Measurements from ENCODE around the gene TASOR2.

TASOR2 gene

GRCh38 chr10:5645944-5646617 is 38.6 kb upstream of the TASOR2 start:
- H3K36me3 ChIP-seq (ENCODE audit: low read depth): peaks cover 18% of the 10 kb centered on the region; the same call in 1 of the 2 replicates
- ATAC-seq (ENCODE audit: low read depth) (no peak), DNase-seq (ENCODE audit: low spot score) (no peak)
- H3K4me1 ChIP-seq (ENCODE audit: insufficient read depth, poor library complexity, severe bottlenecking): no peaks in the 10 kb centered on the region
- H3K4me3 ChIP-seq (ENCODE audit: severe bottlenecking): no peak overlapping the region
- TF ChIP-seq, protein P1, sequence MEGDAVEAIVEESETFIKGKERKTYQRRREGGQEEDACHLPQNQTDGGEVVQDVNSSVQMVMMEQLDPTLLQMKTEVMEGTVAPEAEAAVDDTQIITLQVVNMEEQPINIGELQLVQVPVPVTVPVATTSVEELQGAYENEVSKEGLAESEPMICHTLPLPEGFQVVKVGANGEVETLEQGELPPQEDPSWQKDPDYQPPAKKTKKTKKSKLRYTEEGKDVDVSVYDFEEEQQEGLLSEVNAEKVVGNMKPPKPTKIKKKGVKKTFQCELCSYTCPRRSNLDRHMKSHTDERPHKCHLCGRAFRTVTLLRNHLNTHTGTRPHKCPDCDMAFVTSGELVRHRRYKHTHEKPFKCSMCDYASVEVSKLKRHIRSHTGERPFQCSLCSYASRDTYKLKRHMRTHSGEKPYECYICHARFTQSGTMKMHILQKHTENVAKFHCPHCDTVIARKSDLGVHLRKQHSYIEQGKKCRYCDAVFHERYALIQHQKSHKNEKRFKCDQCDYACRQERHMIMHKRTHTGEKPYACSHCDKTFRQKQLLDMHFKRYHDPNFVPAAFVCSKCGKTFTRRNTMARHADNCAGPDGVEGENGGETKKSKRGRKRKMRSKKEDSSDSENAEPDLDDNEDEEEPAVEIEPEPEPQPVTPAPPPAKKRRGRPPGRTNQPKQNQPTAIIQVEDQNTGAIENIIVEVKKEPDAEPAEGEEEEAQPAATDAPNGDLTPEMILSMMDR (IDR thresholded peaks at IDR 0.05; ENCODE audit: poor library complexity, severe bottlenecking): no peak
- no peaks in the 10 kb centered on the region for H3K9me3 ChIP-seq (ENCODE audit: severe bottlenecking)
- no peaks in the 10 kb centered on the region for H3K27me3 ChIP-seq (ENCODE audit: insufficient read depth, poor library complexity, severe bottlenecking)
- no peak overlapping the region for H3K27ac ChIP-seq (ENCODE audit: poor library complexity, severe bottlenecking)

GRCh38 chr10:5647507-5648240 is 37.0 kb upstream of the TASOR2 start:
- peaks cover 11% of the 10 kb centered on the region; the same call in 1 of the 2 replicates for H3K36me3 ChIP-seq (ENCODE audit: low read depth)
- no peaks in the 10 kb centered on the region for H3K9me3 ChIP-seq (ENCODE audit: severe bottlenecking)
- ATAC-seq (ENCODE audit: low read depth): no peak
- no peak for DNase-seq (ENCODE audit: low spot score)
- TF ChIP-seq, protein P1 (IDR thresholded peaks at IDR 0.05; ENCODE audit: poor library complexity, severe bottlenecking): no peak
- H3K27me3 ChIP-seq (ENCODE audit: insufficient read depth, poor library complexity, severe bottlenecking): no peaks in the 10 kb centered on the region
- H3K4me1 ChIP-seq (ENCODE audit: insufficient read depth, poor library complexity, severe bottlenecking): no peaks in the 10 kb centered on the region
- no peak overlapping the region for H3K27ac ChIP-seq (ENCODE audit: poor library complexity, severe bottlenecking)
- H3K4me3 ChIP-seq (ENCODE audit: severe bottlenecking): no peak overlapping the region

DNA sequence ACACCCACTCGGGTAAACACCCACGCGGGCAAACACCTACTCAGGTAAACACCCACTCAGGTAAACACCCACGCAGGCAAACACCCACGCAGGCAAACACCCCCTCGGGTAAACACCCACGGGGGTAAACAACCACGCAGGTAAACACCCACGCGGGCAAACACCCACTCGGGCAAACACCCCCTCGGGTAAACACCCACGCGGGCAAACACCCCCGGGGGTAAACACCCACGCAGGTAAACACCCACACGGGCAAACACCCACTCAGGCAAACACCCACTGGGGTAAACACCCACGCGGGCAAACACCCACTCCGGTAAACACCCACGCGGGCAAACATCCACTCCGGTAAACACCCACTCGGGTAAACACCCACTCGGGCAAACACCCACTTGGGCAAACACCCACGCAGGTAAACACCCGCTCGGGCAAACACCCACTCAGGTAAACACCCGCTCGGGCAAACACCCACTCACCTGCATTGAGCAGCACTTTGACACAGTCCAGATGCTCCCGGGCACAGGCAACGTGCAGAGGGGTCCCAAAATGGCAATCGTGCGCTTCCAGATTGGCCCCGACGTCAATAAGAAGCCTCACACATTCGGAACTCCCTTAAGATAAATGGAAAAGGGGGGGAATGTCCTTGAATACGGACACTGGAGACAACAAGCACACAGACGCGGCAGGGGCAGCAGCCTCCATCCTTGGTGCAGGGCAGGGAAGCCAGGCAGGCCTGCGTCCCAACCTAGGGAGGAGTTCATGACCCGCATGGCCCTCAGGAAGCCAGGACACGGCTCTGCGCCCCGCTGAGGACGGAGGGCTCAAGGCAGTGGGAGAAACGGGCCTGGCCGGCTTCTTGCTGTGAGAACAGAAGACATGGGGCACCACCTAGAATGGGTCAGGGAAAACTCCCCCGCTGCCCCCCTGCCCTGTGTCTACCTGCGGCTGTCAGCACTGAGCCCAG is 35.9 kb upstream of the TASOR2 start:
- TF ChIP-seq, protein P1 (IDR thresholded peaks at IDR 0.05; ENCODE audit: poor library complexity, severe bottlenecking): no peak
- no peak for DNase-seq (ENCODE audit: low spot score)
- H3K27me3 ChIP-seq (ENCODE audit: insufficient read depth, poor library complexity, severe bottlenecking): no peaks in the 10 kb centered on the region
- peaks cover 11% of the 10 kb centered on the region; the same call in 1 of the 2 replicates for H3K36me3 ChIP-seq (ENCODE audit: low read depth)
- H3K27ac ChIP-seq (ENCODE audit: poor library complexity, severe bottlenecking): no peak overlapping the region
- no peak for ATAC-seq (ENCODE audit: low read depth)
- no peak overlapping the region for H3K4me3 ChIP-seq (ENCODE audit: severe bottlenecking)
- H3K9me3 ChIP-seq (ENCODE audit: severe bottlenecking): no peaks in the 10 kb centered on the region
- no peaks in the 10 kb centered on the region for H3K4me1 ChIP-seq (ENCODE audit: insufficient read depth, poor library complexity, severe bottlenecking)

GRCh38 chr10:5649746-5650145 is 34.9 kb upstream of the TASOR2 start:
- Histone ChIP-seq H3K9me3 (ENCODE audit: severe bottlenecking) (no peaks in the 10 kb centered on the region), H3K27me3 (ENCODE audit: insufficient read depth, poor library complexity, severe bottlenecking) (no peaks in the 10 kb centered on the region), H3K4me3 (ENCODE audit: severe bottlenecking) (no peak overlapping the region), H3K36me3 (ENCODE audit: low read depth) (peaks cover 11% of the 10 kb centered on the region; the same call in 1 of the 2 replicates), H3K4me1 (ENCODE audit: insufficient read depth, poor library complexity, severe bottlenecking) (no peaks in the 10 kb centered on the region), H3K27ac (ENCODE audit: poor library complexity, severe bottlenecking) (no peak overlapping the region)
- no peak for DNase-seq (ENCODE audit: low spot score)
- TF ChIP-seq, protein P1 (IDR thresholded peaks at IDR 0.05; ENCODE audit: poor library complexity, severe bottlenecking): no peak
- ATAC-seq (ENCODE audit: low read depth): no peak

All from RWPE2 (cell line).